Left lobe of liver (tissue), 2 donors: ENCODE data around the gene TRNT1. TPM values are rescaled to one million over a fixed set of nuclear protein-coding genes. Genes with fewer than 3 reads are reported as not detected.
A peak's percentile ranks its signal among the peaks of the same experiment; 100 is the strongest.

Experiments
- ATAC-seq: fragments of 200-7000 bp; cut with Tn5 transposase; one replicate; pipeline ENCODE4 v1.9.1; 2020; ENCODE audit warnings: mild to moderate bottlenecking, moderate library complexity
- DNase-seq: peaks from one replicate; pipeline ENCODE4 v3.0.0-alpha.2; 2020; ENCODE audit warnings: low spot score
- total RNA-seq: library from RNA; stranded (reverse); gene quantifications from one replicate; pipeline ENCODE4 v1.2.1, GENCODE V29; 2021
- donor health status: DM: no; HTN: no; CAD: no; lungs with moderate emphysema.
- donor health status: DM: no; HTN: yes; CAD: no.

Gene TRNT1
- total RNA-seq, 1 donor from 2014 or later: 8.0 TPM

- no peak for ATAC-seq
- DNase-seq: no peak
These were observed 15.9 kb upstream of the TRNT1 start for GRCh38 chr3:3110749-3111361.

GRCh38 chr3:3113042-3113709, 13.6 kb upstream of the TRNT1 start:
- ATAC-seq (no peak), DNase-seq (no peak)

GRCh38 chr3:3117651-3118050, 9.1 kb upstream of the TRNT1 start:
- no peak for ATAC-seq

GRCh38 chr3:3119393-3119851, 7.3 kb upstream of the TRNT1 start:
- no peak for DNase-seq
- no peak for ATAC-seq

More at GRCh38 chr3:3117651-3118050, 9.1 kb upstream of the TRNT1 start:
- DNase-seq: no peak

GRCh38 chr3:3125977-3126376, 763 bp upstream of the TRNT1 start:
- DNase-seq (no peak), ATAC-seq (no peak)

GRCh38 chr3:3127432-3128010, 781 bp downstream of the TRNT1 start:
- DNase-seq (no peak), ATAC-seq (no peak)

GRCh38 chr3:3129579-3129978, 2.8 kb downstream of the TRNT1 start:
- ATAC-seq (no peak), DNase-seq (no peak)

GRCh38 chr3:3133500-3133899, 6.8 kb downstream of the TRNT1 start:
- no peak for ATAC-seq
- DNase-seq: no peak

GRCh38 chr3:3134750-3135448, 8.2 kb downstream of the TRNT1 start:
- no peak for ATAC-seq
- DNase-seq: no peak

- ATAC-seq (no peak), DNase-seq (no peak)
These were observed 10.8 kb downstream of the TRNT1 start for GRCh38 chr3:3137526-3137925.

- DNase-seq (no peak), ATAC-seq (no peak)
These were observed 15.2 kb downstream of the TRNT1 start for GRCh38 chr3:3141939-3142338.

- ATAC-seq (no peak), DNase-seq (no peak)
These were observed 19.1 kb downstream of the TRNT1 start for GRCh38 chr3:3145831-3146230.

- ATAC-seq: no peak
- DNase-seq: no peak
These were observed 22.8 kb downstream of the TRNT1 start for GRCh38 chr3:3149560-3149959.

GRCh38 chr3:3151513-3151912, 24.8 kb downstream of the TRNT1 start:
- DNase-seq: no peak
- ATAC-seq: no peak

- DNase-seq (no peak), ATAC-seq (no peak)
These were observed 28.3 kb downstream of the TRNT1 start for GRCh38 chr3:3154879-3155610.

- DNase-seq (no peak), ATAC-seq (no peak)
These were observed 30.7 kb downstream of the TRNT1 start for GRCh38 chr3:3157484-3157883.

- ATAC-seq (no peak), DNase-seq (no peak)
These were observed 34.1 kb downstream of the TRNT1 start for GRCh38 chr3:3160826-3161225.

GRCh38 chr3:3165241-3165640, 38.5 kb downstream of the TRNT1 start:
- no peak for ATAC-seq
- no peak for DNase-seq

GRCh38 chr3:3165650-3166049, 38.9 kb downstream of the TRNT1 start:
- ATAC-seq (no peak), DNase-seq (no peak)

- DNase-seq (no peak), ATAC-seq (peak; percentile 70)
These were observed 44.3 kb downstream of the TRNT1 start for GRCh38 chr3:3170998-3171397.

GRCh38 chr3:3172627-3173026, 45.9 kb downstream of the TRNT1 start:
- DNase-seq (no peak), ATAC-seq (peak; percentile 89)
